Upper lobe of left lung (tissue), 4 donors: Measurements from ENCODE around the gene COL27A1.

ENCODE experiments used
- EP300 ChIP-seq, 4 donors: sonication (generic); formaldehyde crosslinking; IDR thresholded peaks; one replicate each; pipeline ENCODE4 v1.5.1; 2017; ENCODE audit warnings: antibody characterized with exemption in 4 of 4, control low read depth in 2 of 4
- POLR2A ChIP-seq, 4 donors: fragments of 450-650 bp; IDR thresholded peaks; one replicate each; pipeline ENCODE4 v1.5.1; 2016 to 2017; ENCODE audit warnings: antibody characterized with exemption in 4 of 4, mild to moderate bottlenecking in 2 of 4
- POLR2AphosphoS5 ChIP-seq, 2 donors: sonication (generic); formaldehyde crosslinking; IDR thresholded peaks; one replicate each; pipeline ENCODE4 v1.5.1; 2017; ENCODE audit warnings: antibody characterized with exemption in 2 of 2
- TF ChIP-seq, protein P1 (sequence below), 6 experiments: fragments of 450-650 bp in 4 of 6; fragments of 200-600 bp in 2 of 6; sonication (generic) in 2 of 6; IDR thresholded peaks; one replicate each; pipeline ENCODE4 v1.5.1; 2016 to 2019; ENCODE audit warnings: antibody characterized with exemption in 6 of 6

DNA sequence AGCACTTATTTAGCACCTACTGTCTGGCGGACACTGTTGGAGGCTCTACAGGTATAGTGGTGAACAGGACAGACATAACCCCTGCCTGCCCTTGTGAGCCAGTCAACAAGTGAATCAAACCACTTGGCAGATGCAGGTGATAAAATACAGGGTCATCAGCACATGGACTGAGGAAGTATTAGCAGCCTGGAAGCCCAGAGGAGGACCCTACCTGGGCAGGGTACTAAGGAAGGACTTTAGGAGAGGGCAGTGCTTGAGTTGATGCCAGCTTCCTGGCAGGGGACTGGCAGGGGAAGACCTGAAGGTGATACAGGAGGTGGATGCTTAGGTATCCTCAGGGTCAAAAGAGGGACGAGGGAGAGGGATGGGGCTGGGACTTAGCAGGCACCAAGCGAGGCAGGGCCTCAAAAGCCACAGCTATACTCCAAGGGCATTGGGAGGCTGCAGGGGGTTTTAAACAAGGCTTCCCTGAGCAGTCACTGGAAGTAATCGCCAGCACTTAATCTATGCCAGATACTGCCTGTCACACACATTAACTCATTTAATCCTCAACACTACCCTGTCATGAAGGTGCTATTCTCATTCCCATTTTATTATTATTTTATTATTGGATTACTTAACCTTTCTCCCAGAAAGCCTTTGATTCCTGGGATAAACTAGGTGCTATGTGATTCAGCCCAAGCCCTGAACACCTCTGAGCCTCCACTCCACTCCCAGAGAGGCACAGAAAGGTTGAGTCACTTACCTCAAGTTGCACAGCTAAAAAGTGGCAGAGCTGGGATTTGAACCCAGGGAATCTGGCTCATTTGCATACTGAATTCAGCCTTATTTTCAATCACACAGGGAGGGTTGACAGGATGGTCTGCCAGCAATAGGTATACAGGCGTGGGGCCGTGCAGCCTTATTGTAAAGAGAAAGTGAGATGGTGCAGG, 103.8 kb downstream of the COL27A1 start:
- TF ChIP-seq, protein P1, sequence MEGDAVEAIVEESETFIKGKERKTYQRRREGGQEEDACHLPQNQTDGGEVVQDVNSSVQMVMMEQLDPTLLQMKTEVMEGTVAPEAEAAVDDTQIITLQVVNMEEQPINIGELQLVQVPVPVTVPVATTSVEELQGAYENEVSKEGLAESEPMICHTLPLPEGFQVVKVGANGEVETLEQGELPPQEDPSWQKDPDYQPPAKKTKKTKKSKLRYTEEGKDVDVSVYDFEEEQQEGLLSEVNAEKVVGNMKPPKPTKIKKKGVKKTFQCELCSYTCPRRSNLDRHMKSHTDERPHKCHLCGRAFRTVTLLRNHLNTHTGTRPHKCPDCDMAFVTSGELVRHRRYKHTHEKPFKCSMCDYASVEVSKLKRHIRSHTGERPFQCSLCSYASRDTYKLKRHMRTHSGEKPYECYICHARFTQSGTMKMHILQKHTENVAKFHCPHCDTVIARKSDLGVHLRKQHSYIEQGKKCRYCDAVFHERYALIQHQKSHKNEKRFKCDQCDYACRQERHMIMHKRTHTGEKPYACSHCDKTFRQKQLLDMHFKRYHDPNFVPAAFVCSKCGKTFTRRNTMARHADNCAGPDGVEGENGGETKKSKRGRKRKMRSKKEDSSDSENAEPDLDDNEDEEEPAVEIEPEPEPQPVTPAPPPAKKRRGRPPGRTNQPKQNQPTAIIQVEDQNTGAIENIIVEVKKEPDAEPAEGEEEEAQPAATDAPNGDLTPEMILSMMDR (IDR thresholded peaks at IDR 0.05) = no peak
- TF ChIP-seq EP300 (IDR thresholded peaks at IDR 0.05) (no peak), POLR2AphosphoS5 (IDR thresholded peaks at IDR 0.05) (no peak), POLR2A (IDR thresholded peaks at IDR 0.05) (no peak)
